ENCODE measurements around the gene RGS7.
A peak's percentile ranks its signal among the peaks of the same experiment; 100 is the strongest.

The RGS7 gene

GRCh38 chr1:241323514-241324195 lies 33.4 kb downstream of the RGS7 start:
- peak; percentile 33 for DNase-seq (ENCODE audit: low read depth)
- TF ChIP-seq, protein P1, sequence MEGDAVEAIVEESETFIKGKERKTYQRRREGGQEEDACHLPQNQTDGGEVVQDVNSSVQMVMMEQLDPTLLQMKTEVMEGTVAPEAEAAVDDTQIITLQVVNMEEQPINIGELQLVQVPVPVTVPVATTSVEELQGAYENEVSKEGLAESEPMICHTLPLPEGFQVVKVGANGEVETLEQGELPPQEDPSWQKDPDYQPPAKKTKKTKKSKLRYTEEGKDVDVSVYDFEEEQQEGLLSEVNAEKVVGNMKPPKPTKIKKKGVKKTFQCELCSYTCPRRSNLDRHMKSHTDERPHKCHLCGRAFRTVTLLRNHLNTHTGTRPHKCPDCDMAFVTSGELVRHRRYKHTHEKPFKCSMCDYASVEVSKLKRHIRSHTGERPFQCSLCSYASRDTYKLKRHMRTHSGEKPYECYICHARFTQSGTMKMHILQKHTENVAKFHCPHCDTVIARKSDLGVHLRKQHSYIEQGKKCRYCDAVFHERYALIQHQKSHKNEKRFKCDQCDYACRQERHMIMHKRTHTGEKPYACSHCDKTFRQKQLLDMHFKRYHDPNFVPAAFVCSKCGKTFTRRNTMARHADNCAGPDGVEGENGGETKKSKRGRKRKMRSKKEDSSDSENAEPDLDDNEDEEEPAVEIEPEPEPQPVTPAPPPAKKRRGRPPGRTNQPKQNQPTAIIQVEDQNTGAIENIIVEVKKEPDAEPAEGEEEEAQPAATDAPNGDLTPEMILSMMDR (IDR thresholded peaks at IDR 0.05; ENCODE audit: insufficient read depth, low read depth, low read length, missing control alignments), result no peak

DNA sequence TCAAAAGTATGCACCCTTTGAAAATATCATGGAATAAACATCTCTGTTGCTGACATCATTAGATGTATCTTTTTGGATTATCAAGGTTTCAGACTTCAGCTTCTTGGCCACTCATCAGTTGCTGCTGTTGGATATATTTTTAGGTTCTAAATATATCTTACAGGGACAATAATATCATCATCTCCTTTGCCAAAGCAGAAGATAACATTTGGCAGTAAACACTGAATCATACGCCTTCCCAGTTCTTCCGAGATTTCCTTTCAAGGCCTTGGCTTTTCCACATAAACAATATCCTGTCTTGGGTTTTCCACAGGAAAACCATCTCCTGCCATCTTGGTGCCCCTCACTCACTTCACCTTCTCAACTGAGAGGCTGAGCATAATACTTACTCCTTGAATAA lies 39.3 kb downstream of the RGS7 start:
- TF ChIP-seq, protein P1 (IDR thresholded peaks at IDR 0.05; ENCODE audit: insufficient read depth, low read depth, low read length, missing control alignments), result no peak
- DNase-seq (ENCODE audit: low read depth), result no peak
- H3K4me3 ChIP-seq (ENCODE audit: low read depth, low read length), result no peak overlapping the region

More at GRCh38 chr1:241323514-241324195, 33.4 kb downstream of the RGS7 start:
- H3K4me3 ChIP-seq (ENCODE audit: low read depth, low read length), result no peak overlapping the region

GRCh38 chr1:241316372-241316771 lies 40.6 kb downstream of the RGS7 start:
- H3K4me3 ChIP-seq (ENCODE audit: low read depth, low read length), result no peak overlapping the region
- no peak for DNase-seq (ENCODE audit: low read depth)
- TF ChIP-seq, protein P1 (IDR thresholded peaks at IDR 0.05; ENCODE audit: insufficient read depth, low read depth, low read length, missing control alignments), result no peak

GRCh38 chr1:241311056-241311746 lies 45.8 kb downstream of the RGS7 start:
- TF ChIP-seq, protein P1 (IDR thresholded peaks at IDR 0.05; ENCODE audit: insufficient read depth, low read depth, low read length, missing control alignments), result no peak
- DNase-seq (ENCODE audit: low read depth), result no peak
- no peak overlapping the region for H3K4me3 ChIP-seq (ENCODE audit: low read depth, low read length)

DNA sequence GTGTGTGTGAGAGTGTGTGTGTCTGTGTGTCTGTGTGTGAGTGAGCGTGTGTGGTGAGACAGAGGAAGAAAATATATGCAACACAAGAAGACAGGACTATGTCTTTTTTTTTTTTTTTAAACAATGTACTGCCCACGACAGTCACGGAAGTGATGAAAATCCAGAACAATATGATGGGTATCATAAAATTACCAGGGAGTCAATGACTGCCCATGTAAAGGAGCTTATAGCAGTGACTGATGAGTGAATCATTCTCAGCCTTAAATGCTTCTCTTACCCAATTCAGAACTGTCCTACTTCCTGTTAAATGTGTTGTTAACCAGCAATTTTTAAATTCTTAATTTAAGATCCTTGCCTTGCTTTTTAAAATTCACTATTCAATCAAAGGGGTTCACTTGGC lies 46.6 kb downstream of the RGS7 start:
- no peak for DNase-seq (ENCODE audit: low read depth)
- TF ChIP-seq, protein P1 (IDR thresholded peaks at IDR 0.05; ENCODE audit: insufficient read depth, low read depth, low read length, missing control alignments), result no peak

DNA sequence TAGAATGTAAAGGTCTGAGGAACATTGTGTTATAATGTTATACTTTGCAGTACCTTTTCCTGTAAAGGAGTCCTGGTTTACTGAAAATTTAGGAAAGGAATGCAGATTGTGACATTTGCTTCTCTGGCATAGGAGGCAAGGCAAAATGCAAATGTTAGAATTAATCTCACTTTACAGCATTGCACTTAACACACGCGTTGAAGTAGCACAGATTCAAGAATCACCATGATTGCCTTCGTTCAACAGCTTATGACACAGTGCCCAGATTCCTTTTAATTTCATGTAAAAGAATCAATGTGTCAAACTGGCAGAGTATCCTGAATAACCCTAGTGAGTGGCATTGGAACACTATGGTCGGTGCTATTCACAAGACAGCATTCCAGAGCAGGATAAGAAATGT lies 47.4 kb downstream of the RGS7 start:
- no peak for DNase-seq (ENCODE audit: low read depth)
- TF ChIP-seq, protein P1 (IDR thresholded peaks at IDR 0.05; ENCODE audit: insufficient read depth, low read depth, low read length, missing control alignments), result no peak
- H3K4me3 ChIP-seq (ENCODE audit: low read depth, low read length), result no peak overlapping the region

More for the DNA sequence above, 46.6 kb downstream of the RGS7 start:
- H3K4me3 ChIP-seq (ENCODE audit: low read depth, low read length), result no peak overlapping the region
